IMR-90 (cell line): ENCODE results near the gene SLC30A1. TPM values are rescaled to one million over a fixed set of nuclear protein-coding genes. Genes with fewer than 3 reads are reported as not detected.

Source experiments
- ATAC-seq: fragments of 200-7000 bp; cut with Tn5 transposase; 2 replicates; pipeline ENCODE4 v1.9.1; 2020; ENCODE audit warnings: low read depth, mild to moderate bottlenecking, moderate library complexity
- BruUV-seq: library from RNA; stranded (reverse); fragments of 400-500 nt; replicated peaks from 2 replicates; lab custom pipeline; 2021; lab: Mats Ljungman, UMichigan
- CTCF ChIA-PET: fragments of 300-600 bp; formaldehyde crosslinking; extraction: SDS; loops from one replicate; lab custom pipeline; 2021; ENCODE audit warnings: antibody characterized with exemption; lab: Yijun Ruan, JAX
- POLR2A ChIA-PET: fragments of 300-600 bp; sonication (Branson Sonifier 250); formaldehyde crosslinking; loops from one replicate; lab custom pipeline; 2022; ENCODE audit warnings: antibody characterized with exemption; ENCODE audit not compliant: unreplicated experiment; lab: Charles Lee
- DNase-seq: peaks from one replicate; pipeline ENCODE4 v3.0.0; 2013
- H2AFZ ChIP-seq: replicated peaks from 2 replicates; pipeline ENCODE3; 2013; ENCODE audit warnings: low read length, mild to moderate bottlenecking; ENCODE audit not compliant: poor library complexity
- H2AK5ac ChIP-seq: 2 replicates; pipeline ENCODE4 v1.6.1; 2013; ENCODE audit warnings: low read depth, low read length, inconsistent platforms
- H2AK9ac ChIP-seq: replicated peaks from 2 replicates; pipeline ENCODE3; 2013; ENCODE audit warnings: mild to moderate bottlenecking, low read depth, low read length, moderate library complexity; ENCODE audit not compliant: poor library complexity
- H2BK120ac ChIP-seq: 2 replicates; pipeline ENCODE4 v1.6.1; 2013; ENCODE audit warnings: low read depth, low read length, inconsistent platforms
- H2BK15ac ChIP-seq: 3 replicates; pipeline ENCODE4 v1.6.1; 2013; ENCODE audit warnings: low read depth, low read length, inconsistent platforms
- H2BK20ac ChIP-seq: 2 replicates; pipeline ENCODE4 v1.6.1; 2013; ENCODE audit warnings: low read depth, mild to moderate bottlenecking, inconsistent platforms, low read length, moderate library complexity
- H2BK5ac ChIP-seq: 2 replicates; pipeline ENCODE4 v1.6.1; 2013; ENCODE audit warnings: mild to moderate bottlenecking, low read depth, low read length, inconsistent platforms; ENCODE audit not compliant: poor library complexity, severe bottlenecking
- H3K14ac ChIP-seq: replicated peaks from 2 replicates; pipeline ENCODE4 v1.6.1; 2013; ENCODE audit warnings: low read depth, low read length, inconsistent platforms
- H3K18ac ChIP-seq: 2 replicates; pipeline ENCODE4 v1.6.1; 2013; ENCODE audit warnings: low read depth, low read length, control low read depth
- H3K23ac ChIP-seq: 2 replicates; pipeline ENCODE4 v1.6.1; 2013; ENCODE audit warnings: low read depth, low read length, inconsistent platforms
- H3K27ac ChIP-seq: 2 replicates; pipeline ENCODE4 v1.5.1; 2013; ENCODE audit warnings: mild to moderate bottlenecking, control low read depth, low read length; ENCODE audit not compliant: insufficient read depth
- H3K27me3 ChIP-seq: 2 replicates; pipeline ENCODE4 v1.6.1; 2013; ENCODE audit warnings: low read length; ENCODE audit not compliant: control insufficient read depth, insufficient read depth
- H3K36me3 ChIP-seq: 2 replicates; pipeline ENCODE4 v1.6.1; 2013; ENCODE audit warnings: low read length, mixed read lengths; ENCODE audit not compliant: control insufficient read depth, insufficient read depth
- H3K4ac ChIP-seq: 2 replicates; pipeline ENCODE4 v1.6.1; 2013; ENCODE audit warnings: low read depth, low read length, inconsistent platforms
- H3K4me1 ChIP-seq: 2 replicates; pipeline ENCODE4 v1.6.1; 2013; ENCODE audit warnings: low read length, mixed read lengths; ENCODE audit not compliant: control insufficient read depth, insufficient read depth
- H3K4me2 ChIP-seq: 2 replicates; pipeline ENCODE4 v1.6.1; 2013; ENCODE audit warnings: low read depth, mild to moderate bottlenecking, control low read depth, low read length, moderate library complexity
- H3K4me3 ChIP-seq: 2 replicates; pipeline ENCODE4 v1.5.1; 2013; ENCODE audit warnings: low read depth, mild to moderate bottlenecking, control low read depth, low read length, moderate library complexity; ENCODE audit not compliant: insufficient read depth
- H3K56ac ChIP-seq: 2 replicates; pipeline ENCODE4 v1.6.1; 2013; ENCODE audit warnings: low read length, inconsistent platforms; ENCODE audit not compliant: insufficient read depth; ENCODE audit errors: extremely low read depth
- H3K79me1 ChIP-seq, 2 experiments: 2 replicates each; pipeline ENCODE4 v1.6.1; 2013; ENCODE audit warnings: low read length in 2 of 2, inconsistent platforms in 1 of 2, low read depth in 1 of 2
- H3K9ac ChIP-seq: 2 replicates; pipeline ENCODE4 v1.6.1; 2013; ENCODE audit warnings: low read depth, low read length, control low read depth
- H3K9me1 ChIP-seq: 2 replicates; pipeline ENCODE4 v1.6.1; 2013; ENCODE audit warnings: low read length, inconsistent platforms; ENCODE audit not compliant: insufficient read depth
- H3K9me3 ChIP-seq: 2 replicates; pipeline ENCODE4 v1.6.1; 2013; ENCODE audit warnings: low read length; ENCODE audit not compliant: control insufficient read depth, insufficient read depth
- H4K20me1 ChIP-seq: 2 replicates; pipeline ENCODE4 v1.6.1; 2013; ENCODE audit warnings: low read length, inconsistent platforms; ENCODE audit not compliant: insufficient read depth
- H4K5ac ChIP-seq: 2 replicates; pipeline ENCODE4 v1.6.1; 2013; ENCODE audit warnings: mild to moderate bottlenecking, low read depth, low read length, control low read depth
- H4K8ac ChIP-seq, 2 experiments: 2 replicates each; pipeline ENCODE4 v1.6.1; 2013; ENCODE audit warnings: low read depth in 2 of 2, low read length in 2 of 2, control low read depth in 1 of 2, inconsistent platforms in 1 of 2
- H4K91ac ChIP-seq: 2 replicates; pipeline ENCODE4 v1.6.1; 2013; ENCODE audit warnings: low read depth, low read length, inconsistent platforms; ENCODE audit not compliant: insufficient read depth
- CEBPB ChIP-seq: IDR thresholded peaks from 2 replicates; pipeline ENCODE4 v1.6.1; 2012; ENCODE audit warnings: low read depth, low read length, improper control_type of control experiment
- WGBS, 2 experiments: methylation state at CpG; one replicate each; pipeline versions ENCODE4 v1.1.5 to v1.1.7; 2013; ENCODE audit warnings: missing lambda C conversion rate in 2 of 2; ENCODE audit not compliant: insufficient read length in 1 of 2; ENCODE audit errors: extremely low coverage in 2 of 2; 5-methylcytosine and 5-hydroxymethylcytosine counted together
- dilution Hi-C: fragments of 300-500 bp; cut with HindIII; formaldehyde crosslinking; loops from one replicate; pipeline ENCODE4 v1.14.3; 2018; ENCODE audit warnings: low sequenced_read_pairs; ENCODE audit not compliant: unreplicated experiment
- in situ Hi-C: fragments of 300-500 bp; cut with MboI; formaldehyde crosslinking; loops from 3 replicates; pipeline ENCODE4 v1.14.3; 2019; ENCODE audit warnings: low sequenced_read_pairs, inconsistent platforms, mixed read lengths
- intact Hi-C: fragments of 100-400 bp; cut with micrococcal nuclease; formaldehyde crosslinking; loops from 2 replicates; pipeline ENCODE4 v1.10.0; 2022
- polyA plus RNA-seq, 3 experiments: library from polyadenylated mRNA; depleted of rRNA; stranded (reverse); fragments of >200 nt; gene quantifications; 2 replicates each; pipeline ENCODE4 v1.2.3, GENCODE V29; 2012; ENCODE audit warnings: low replicate concordance in 1 of 3
- total RNA-seq: library from RNA; depleted of rRNA; stranded (reverse); fragments of >200 nt; gene quantifications from 2 replicates; pipeline ENCODE4 v1.2.3, GENCODE V29; 2012
- TF ChIP-seq, protein P1 (sequence below): fragments of 150-350 bp; IDR thresholded peaks from 2 replicates; pipeline ENCODE4 v1.6.1; 2016; ENCODE audit warnings: low read depth, mild to moderate bottlenecking, low read length, moderate library complexity, borderline replicate concordance

Gene SLC30A1
- total and polyA plus RNA-seq, 2 of the 4 experiments (the other 2 are of a cell fraction): 5.4 to 8.4 TPM

DNA sequence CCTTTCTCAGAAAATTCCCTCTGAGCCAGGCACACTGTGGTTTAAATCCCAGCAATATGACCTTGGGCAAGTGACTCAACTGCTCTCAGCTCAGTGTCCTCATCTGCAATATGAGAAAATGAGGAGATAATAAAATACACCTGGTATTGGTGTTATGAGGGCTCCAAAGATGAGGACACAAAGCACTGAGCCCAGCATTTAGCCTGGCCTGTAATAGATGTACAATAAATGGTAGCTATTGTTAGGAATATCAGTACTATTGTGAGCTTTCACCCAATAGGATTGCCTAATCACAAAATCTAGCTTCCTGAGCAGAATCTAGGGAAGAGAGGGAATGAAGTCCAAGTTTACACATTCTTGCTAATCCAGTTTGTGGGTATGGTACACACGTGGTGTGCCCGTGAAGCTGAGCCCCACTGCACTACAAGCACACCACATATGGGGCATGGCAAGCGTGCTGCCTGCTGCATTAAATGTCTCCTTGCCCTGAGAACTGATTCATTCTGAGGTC, 24.3 kb upstream of the SLC30A1 start:
- no peak overlapping the region for H3K4me3 ChIP-seq
- intact Hi-C loops (no loop called here), in situ Hi-C loops (no loop called here), dilution Hi-C loops (no loop called here)
- no peak overlapping the region for H2AK9ac ChIP-seq
- WGBS, 2 experiments: no CpG with 5 or more reads among the region's 3 CpGs
- BruUV-seq: no TSS peak
- no peaks in the 10 kb centered on the region; the same call in 1 of the 2 replicates for H3K27me3 ChIP-seq
- peaks cover 3% of the 10 kb centered on the region for H3K4me1 ChIP-seq
- no peak overlapping the region for H3K23ac ChIP-seq
- DNase-seq (peak; percentile 50), ATAC-seq (peak; percentile 34)
- no peak overlapping the region for H2BK120ac ChIP-seq
- H4K91ac ChIP-seq: no peak overlapping the region
- H3K56ac ChIP-seq: no peak overlapping the region
- no peak overlapping the region for H3K27ac ChIP-seq
- no peak overlapping the region; the same call in 2 of the 3 replicates for H2BK15ac ChIP-seq
- 0 out of 4 replicates have a peak overlapping the region, but pooled peaks of 1 of the 2 experiments have one; percentile 6 for H4K8ac ChIP-seq
- CTCF ChIA-PET: interaction anchor here (0.5 to 0.8 kb wide), 2 partner anchors 89 to 301 kb away, joined by 3 read pairs; no protein-coding TSS in a partner anchor
- H3K4me2 ChIP-seq: no peak overlapping the region
- TF ChIP-seq, protein P1, sequence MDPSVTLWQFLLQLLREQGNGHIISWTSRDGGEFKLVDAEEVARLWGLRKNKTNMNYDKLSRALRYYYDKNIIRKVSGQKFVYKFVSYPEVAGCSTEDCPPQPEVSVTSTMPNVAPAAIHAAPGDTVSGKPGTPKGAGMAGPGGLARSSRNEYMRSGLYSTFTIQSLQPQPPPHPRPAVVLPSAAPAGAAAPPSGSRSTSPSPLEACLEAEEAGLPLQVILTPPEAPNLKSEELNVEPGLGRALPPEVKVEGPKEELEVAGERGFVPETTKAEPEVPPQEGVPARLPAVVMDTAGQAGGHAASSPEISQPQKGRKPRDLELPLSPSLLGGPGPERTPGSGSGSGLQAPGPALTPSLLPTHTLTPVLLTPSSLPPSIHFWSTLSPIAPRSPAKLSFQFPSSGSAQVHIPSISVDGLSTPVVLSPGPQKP: no peak
- peak; percentile 49 for TF ChIP-seq CEBPB
- H3K9me3 ChIP-seq: no peaks in the 10 kb centered on the region
- H3K14ac ChIP-seq: no peak overlapping the region
- no peaks in the 10 kb centered on the region for H3K36me3 ChIP-seq
- H4K20me1 ChIP-seq: no peaks in the 10 kb centered on the region
- H3K9me1 ChIP-seq: no peaks in the 10 kb centered on the region; the same call in 1 of the 2 replicates
- POLR2A ChIA-PET: no interaction called here
- no peak overlapping the region for H4K5ac ChIP-seq
- H2BK20ac ChIP-seq: no peak overlapping the region
- H3K9ac ChIP-seq: no peak overlapping the region
- H2BK5ac ChIP-seq: no peak overlapping the region
- H3K4ac ChIP-seq: peak overlapping the region; percentile 12; the same call in 1 of the 2 replicates
- no peak overlapping the region for H3K18ac ChIP-seq
- H2AFZ ChIP-seq: peak overlapping the region; percentile 16
- H3K79me1 ChIP-seq: no peaks in the 10 kb centered on the region
- peak overlapping the region; percentile 47; the same call in 1 of the 2 replicates for H2AK5ac ChIP-seq
